ENCODE data around the gene CDK18. TPM values are rescaled to one million over a fixed set of nuclear protein-coding genes. Genes with fewer than 3 reads are reported as not detected.

CDK18 gene
- total RNA-seq, 1 experiment from 2014 or later: 38.5 TPM

DNA sequence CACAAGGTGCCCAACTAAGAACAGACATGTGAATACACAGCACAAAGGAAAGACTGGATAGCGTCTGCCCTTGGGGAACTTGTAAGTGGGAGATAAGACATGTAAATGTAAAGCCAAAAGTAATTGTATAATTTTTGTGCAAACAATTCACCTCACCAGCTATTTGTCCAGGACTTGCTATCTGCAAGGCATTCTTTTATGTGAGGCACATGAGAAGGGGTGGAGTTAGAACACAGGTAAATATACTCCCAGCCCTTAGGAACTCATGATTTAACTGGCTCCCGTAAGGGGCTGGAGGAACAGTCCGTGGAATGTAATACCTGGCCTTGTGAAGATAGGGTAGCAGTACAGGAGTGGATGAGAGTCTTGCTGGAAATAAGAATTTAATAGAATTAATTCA is 61.3 kb downstream of the CDK18 start:
- H3K79me1 ChIP-seq (ENCODE audit: insufficient read depth, low read depth, low read length, poor library complexity, severe bottlenecking): no peaks in the 10 kb centered on the region
- no peak overlapping the region for H4K5ac ChIP-seq (ENCODE audit: insufficient read length, low read depth, low read length)
- H3K79me2 ChIP-seq (ENCODE audit: insufficient read depth, low read length): no peaks in the 10 kb centered on the region
- H3K9me3 ChIP-seq (ENCODE audit: control insufficient read depth, low read depth, low read length): no peaks in the 10 kb centered on the region
- no peak overlapping the region for H2BK15ac ChIP-seq (ENCODE audit: low read depth, low read length)
- no peak overlapping the region for H3K56ac ChIP-seq (ENCODE audit: insufficient read length, low read depth, low read length)
- H3K27me3 ChIP-seq (ENCODE audit: insufficient read depth, low read length): peaks cover 19% of the 10 kb centered on the region; the same call in 1 of the 2 replicates
- H3K18ac ChIP-seq (ENCODE audit: insufficient read length, low read depth, low read length): no peak overlapping the region
- no peak overlapping the region for H2BK20ac ChIP-seq (ENCODE audit: low read depth, low read length, poor library complexity, severe bottlenecking)
- no peak overlapping the region for H3K23ac ChIP-seq (ENCODE audit: insufficient read length, low read depth, low read length)
- TF ChIP-seq CTCF (conservative IDR thresholded peaks at IDR 0.05): no peak
- H2BK120ac ChIP-seq (ENCODE audit: low read depth, low read length, poor library complexity, severe bottlenecking): no peak overlapping the region
- peaks cover 9 to 14% of the 10 kb centered on the region in 2 experiments for H3K9me3 Mint-ChIP-seq
- WGBS (ENCODE audit: extremely low coverage, insufficient read length, low lambda C conversion rate): no CpG with 5 or more reads among the region's 3 CpGs
- H3K27me3 Mint-ChIP-seq (ENCODE audit: low read depth): peaks cover 91% of the 10 kb centered on the region
- H3T11ph ChIP-seq (ENCODE audit: low read length): no peak overlapping the region
- H3K14ac ChIP-seq (ENCODE audit: insufficient read depth, low read length): no peak overlapping the region
- H2BK12ac ChIP-seq (ENCODE audit: insufficient read length, low read depth, low read length): no peak overlapping the region
- no peaks in the 10 kb centered on the region for H3K4me1 ChIP-seq (ENCODE audit: insufficient read depth, low read length)
- no peak for DNase-seq
- no peak overlapping the region for H4K91ac ChIP-seq (ENCODE audit: insufficient read length, low read depth, low read length)
- H3K23me2 ChIP-seq (ENCODE audit: insufficient read length, low read depth, low read length, poor library complexity, severe bottlenecking): peaks cover 3% of the 10 kb centered on the region
- H3K36me3 Mint-ChIP-seq (ENCODE audit: insufficient read depth in 1 of 3, low read depth in 3 of 3): peaks cover 0 to 7% (median 0%) of the 10 kb centered on the region in 3 experiments; a peak in 3 of 7 replicates
- no peak overlapping the region for H4K8ac ChIP-seq (replicated peaks; ENCODE audit: insufficient read length, low read depth, low read length)
- H2AK5ac ChIP-seq (ENCODE audit: insufficient read length, low read length): no peak overlapping the region
- no peak overlapping the region for H2AFZ ChIP-seq (ENCODE audit: low read length)
- no peak overlapping the region for H3K9ac ChIP-seq (ENCODE audit: extremely low read depth, insufficient read length, low read length)
- no peak overlapping the region for H3K4me3 Mint-ChIP-seq
- H3K27ac Mint-ChIP-seq: no peak overlapping the region
- peaks cover 6 to 11% of the 10 kb centered on the region in 2 experiments for H3K4me1 Mint-ChIP-seq
- H2BK5ac ChIP-seq (ENCODE audit: insufficient read length, low read length): no peak overlapping the region
- H3K4ac ChIP-seq (ENCODE audit: low read depth, low read length): no peak overlapping the region
- no peak overlapping the region for H3K27ac ChIP-seq (ENCODE audit: insufficient read length, low read depth, low read length)
- no peaks in the 10 kb centered on the region for H4K20me1 ChIP-seq (ENCODE audit: control insufficient read depth, insufficient read depth, insufficient read length)
- no peak overlapping the region for H3K4me2 ChIP-seq (ENCODE audit: insufficient read depth, insufficient read length, low read length)
